Effector memory CD8-positive, alpha-beta T cell (primary cell): ENCODE measurements around the gene NADSYN1.
A peak's percentile ranks its signal among the peaks of the same experiment; 100 is the strongest.

Experiments
- ATAC-seq: fragments of 150-1000 bp; cut with Tn5 transposase; replicated peaks from 2 replicates; pipeline ENCODE4 v1.10.0; 2021; ENCODE audit warnings: mild to moderate bottlenecking, moderate library complexity
- DNase-seq, 3 experiments: peaks; one replicate each; pipeline ENCODE4 v3.0.0; 2021
- H3K27ac Mint-ChIP-seq, 2 donors: one replicate each; pipeline ENCODE4 v1.8.0; 2022; ENCODE audit warnings: mild to moderate bottlenecking in 2 of 2, mixed read lengths in 2 of 2, moderate library complexity in 2 of 2
- H3K27me3 Mint-ChIP-seq, 2 donors: one replicate each; pipeline ENCODE4 v1.8.0; 2022; ENCODE audit warnings: mixed read lengths in 2 of 2
- H3K36me3 Mint-ChIP-seq: one replicate; pipeline ENCODE4 v1.8.0; 2022; ENCODE audit warnings: mild to moderate bottlenecking, moderate library complexity, mixed read lengths; ENCODE audit not compliant: insufficient read depth
- H3K4me1 Mint-ChIP-seq, 2 donors: one replicate each; pipeline ENCODE4 v1.8.0; 2022; ENCODE audit warnings: low read depth in 2 of 2, mixed read lengths in 2 of 2
- H3K4me3 Mint-ChIP-seq, 2 donors: one replicate each; pipeline ENCODE4 v1.8.0; 2022; ENCODE audit warnings: mild to moderate bottlenecking in 2 of 2, mixed read lengths in 2 of 2, moderate library complexity in 2 of 2
- H3K9me3 Mint-ChIP-seq, 2 donors: one replicate each; pipeline ENCODE4 v1.8.0; 2022; ENCODE audit warnings: mixed read lengths in 2 of 2

Gene NADSYN1

GRCh38 chr11:71476926-71477640 lies 24.1 kb downstream of the NADSYN1 start:
- no peak overlapping the region for H3K27ac Mint-ChIP-seq
- H3K27me3 Mint-ChIP-seq, result no peaks in the 10 kb centered on the region
- H3K9me3 Mint-ChIP-seq, result no peaks in the 10 kb centered on the region
- H3K36me3 Mint-ChIP-seq, result peaks cover 43% of the 10 kb centered on the region
- ATAC-seq (no peak), DNase-seq (no peak)
- no peak overlapping the region for H3K4me3 Mint-ChIP-seq
- H3K4me1 Mint-ChIP-seq, result no peaks in the 10 kb centered on the region

GRCh38 chr11:71477641-71478527 lies 24.9 kb downstream of the NADSYN1 start:
- Mint-ChIP-seq H3K4me1 (no peaks in the 10 kb centered on the region), H3K27ac (peak overlapping the region in 1 of 2 donors; percentile 53), H3K4me3 (no peak overlapping the region), H3K9me3 (no peaks in the 10 kb centered on the region), H3K27me3 (no peaks in the 10 kb centered on the region), H3K36me3 (peaks cover 35% of the 10 kb centered on the region)
- no peak for ATAC-seq
- DNase-seq, result no peak

GRCh38 chr11:71478528-71478840 lies 25.5 kb downstream of the NADSYN1 start:
- no peak overlapping the region for H3K27ac Mint-ChIP-seq
- H3K36me3 Mint-ChIP-seq, result peaks cover 40% of the 10 kb centered on the region

GRCh38 chr11:71481101-71481960 lies 28.3 kb downstream of the NADSYN1 start:
- H3K36me3 Mint-ChIP-seq, result peaks cover 45% of the 10 kb centered on the region

More at GRCh38 chr11:71478528-71478840, 25.5 kb downstream of the NADSYN1 start:
- no peaks in the 10 kb centered on the region for H3K9me3 Mint-ChIP-seq
- no peak overlapping the region for H3K4me3 Mint-ChIP-seq
- no peak for ATAC-seq
- no peaks in the 10 kb centered on the region for H3K4me1 Mint-ChIP-seq
- no peaks in the 10 kb centered on the region for H3K27me3 Mint-ChIP-seq
- no peak for DNase-seq

DNA sequence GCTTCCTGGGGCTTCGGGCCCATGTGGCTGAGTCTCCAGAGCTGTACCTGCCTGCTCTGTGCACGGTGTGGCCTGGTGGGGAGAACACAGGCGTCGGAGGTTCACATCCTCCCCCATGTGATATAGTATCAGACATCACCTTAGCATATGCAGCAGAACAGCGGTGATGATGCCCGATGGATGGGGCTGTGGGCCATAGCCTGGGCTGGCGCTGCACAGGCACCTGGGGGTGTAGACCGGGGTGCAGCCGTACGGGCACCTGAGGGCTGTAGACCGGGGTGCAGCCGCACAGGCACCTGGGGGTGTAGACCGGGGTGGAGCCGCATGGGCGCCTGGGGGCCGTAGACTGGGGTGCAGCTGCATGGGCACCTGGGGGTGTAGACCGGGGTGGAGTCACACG lies 29.2 kb downstream of the NADSYN1 start:
- Mint-ChIP-seq H3K9me3 (no peaks in the 10 kb centered on the region), H3K27me3 (no peaks in the 10 kb centered on the region), H3K36me3 (peaks cover 53% of the 10 kb centered on the region), H3K27ac (no peak overlapping the region), H3K4me3 (no peak overlapping the region), H3K4me1 (no peaks in the 10 kb centered on the region)
- DNase-seq (no peak), ATAC-seq (no peak)

More at GRCh38 chr11:71481101-71481960, 28.3 kb downstream of the NADSYN1 start:
- Mint-ChIP-seq H3K9me3 (no peaks in the 10 kb centered on the region), H3K4me3 (no peak overlapping the region), H3K27ac (no peak overlapping the region), H3K27me3 (no peaks in the 10 kb centered on the region), H3K4me1 (no peaks in the 10 kb centered on the region)
- DNase-seq (no peak), ATAC-seq (no peak)

DNA sequence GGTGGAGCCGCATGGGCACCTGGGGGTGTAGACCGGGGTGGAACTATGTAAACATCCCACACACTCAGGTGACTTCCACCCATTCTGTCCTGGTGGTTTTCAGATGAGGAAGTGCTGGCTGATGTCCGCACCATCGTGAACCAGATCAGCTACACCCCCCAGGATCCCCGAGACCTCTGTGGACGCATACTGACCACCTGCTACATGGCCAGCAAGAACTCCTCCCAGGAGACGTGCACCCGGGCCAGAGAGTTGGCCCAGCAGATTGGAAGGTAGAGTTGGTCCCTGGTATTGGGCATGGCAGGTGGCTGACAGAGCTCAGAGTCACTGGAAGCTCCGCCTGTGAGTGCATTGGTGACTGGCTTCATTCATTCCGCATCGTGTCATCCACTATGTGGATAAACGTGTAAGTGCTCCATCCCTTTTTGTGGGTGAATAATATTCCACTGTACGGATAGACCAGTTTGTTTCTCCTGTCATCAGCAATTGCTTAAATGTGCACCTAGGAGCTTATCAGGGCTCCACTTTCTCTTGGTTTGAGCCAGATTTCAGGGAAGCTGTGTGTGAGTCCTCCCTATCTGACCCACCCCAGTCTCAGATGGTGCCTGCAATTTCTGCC lies 29.9 kb downstream of the NADSYN1 start:
- Mint-ChIP-seq H3K27me3 (no peaks in the 10 kb centered on the region), H3K4me3 (no peak overlapping the region), H3K27ac (peak overlapping the region in 1 of 2 donors; percentile 26), H3K36me3 (peaks cover 60% of the 10 kb centered on the region), H3K4me1 (peaks cover 0 to under 1% of the 10 kb centered on the region in 2 donors), H3K9me3 (no peaks in the 10 kb centered on the region)
- DNase-seq (no peak), ATAC-seq (no peak)

DNA sequence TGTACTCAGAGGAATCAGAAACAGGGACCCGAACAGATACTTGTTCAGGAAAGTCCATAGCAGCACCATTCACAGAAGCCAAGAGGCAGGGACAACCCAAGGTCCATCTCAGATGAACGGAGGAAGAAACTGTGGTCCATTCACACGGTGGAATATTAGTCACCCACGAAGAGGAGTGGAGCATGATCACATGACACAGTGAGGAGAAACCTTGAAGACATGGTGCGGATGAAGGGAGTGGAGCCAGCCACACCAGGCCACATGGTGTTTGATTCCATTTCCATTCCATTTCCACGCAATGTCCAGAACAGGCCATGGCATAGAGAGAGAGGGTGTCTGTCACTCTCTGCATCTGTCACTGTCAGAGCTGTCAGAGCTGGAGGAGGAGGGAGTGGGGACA lies 30.7 kb downstream of the NADSYN1 start:
- no peak for DNase-seq
- peaks cover 5 to 6% of the 10 kb centered on the region in 2 donors for H3K4me1 Mint-ChIP-seq
- H3K27ac Mint-ChIP-seq, result peak overlapping the region in 1 of 2 donors; percentile 26
- ATAC-seq, result no peak
- H3K9me3 Mint-ChIP-seq, result no peaks in the 10 kb centered on the region
- peaks cover 64% of the 10 kb centered on the region for H3K36me3 Mint-ChIP-seq
- H3K27me3 Mint-ChIP-seq, result no peaks in the 10 kb centered on the region
- H3K4me3 Mint-ChIP-seq, result no peak overlapping the region

DNA sequence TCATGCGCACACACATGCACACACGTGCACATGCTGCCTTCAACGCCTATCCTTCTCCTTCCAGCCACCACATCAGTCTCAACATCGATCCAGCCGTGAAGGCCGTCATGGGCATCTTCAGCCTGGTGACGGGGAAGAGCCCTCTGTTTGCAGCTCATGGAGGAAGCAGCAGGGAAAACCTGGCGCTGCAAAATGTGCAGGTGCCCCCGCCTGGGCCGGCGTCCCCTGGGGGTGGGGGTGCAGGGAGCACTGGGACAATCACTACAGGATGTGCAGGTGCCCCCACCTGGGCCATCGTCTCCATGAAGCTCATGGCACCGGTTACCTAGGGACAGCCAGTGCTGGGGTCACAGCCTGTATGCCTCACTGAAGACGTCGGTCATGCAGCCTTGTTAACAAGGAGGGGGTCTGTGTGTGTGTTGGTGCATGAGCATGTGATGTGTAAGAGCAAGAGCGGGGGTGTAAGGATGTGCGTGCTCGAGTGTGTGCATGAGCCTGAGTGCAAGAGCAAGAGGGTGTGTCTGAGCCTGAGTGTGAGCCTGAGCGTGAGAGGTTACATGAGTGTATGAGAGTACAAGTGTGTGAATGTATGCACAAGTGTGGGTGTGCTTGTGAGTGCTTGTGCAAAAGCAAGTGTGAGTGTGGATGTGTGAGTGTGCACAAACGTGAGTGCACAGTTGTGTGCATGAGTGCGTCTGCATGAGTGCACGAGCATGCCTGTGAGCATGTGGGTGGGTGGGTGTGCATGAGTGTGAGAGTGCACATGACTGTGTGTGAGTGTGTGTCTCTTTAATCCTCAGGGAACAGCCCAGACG lies 31.5 kb downstream of the NADSYN1 start:
- DNase-seq, result no peak
- Mint-ChIP-seq H3K36me3 (peaks cover 57% of the 10 kb centered on the region), H3K4me3 (no peak overlapping the region), H3K4me1 (peaks cover 6 to 8% of the 10 kb centered on the region in 2 donors), H3K9me3 (no peaks in the 10 kb centered on the region), H3K27me3 (no peaks in the 10 kb centered on the region), H3K27ac (no peak overlapping the region)
- no peak for ATAC-seq

DNA sequence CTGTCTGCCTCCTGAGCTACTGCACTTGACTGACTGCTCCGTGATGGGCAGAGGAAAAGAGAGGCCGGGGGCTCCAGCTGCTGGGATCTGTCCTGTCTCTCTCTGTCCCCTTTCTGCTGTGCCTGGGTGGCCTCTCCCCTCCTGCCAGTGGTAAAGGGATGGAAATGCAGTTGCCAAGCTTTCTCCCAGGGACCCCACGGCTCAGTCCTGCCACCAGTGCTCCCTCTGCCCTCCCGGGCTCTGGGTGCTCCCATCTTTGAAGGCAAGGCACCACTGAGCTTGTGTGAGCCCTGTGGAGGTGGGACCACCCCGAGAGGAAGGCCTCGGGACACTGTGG lies 32.0 kb downstream of the NADSYN1 start:
- ATAC-seq, result no peak
- H3K9me3 Mint-ChIP-seq, result no peaks in the 10 kb centered on the region
- peaks cover 52% of the 10 kb centered on the region for H3K36me3 Mint-ChIP-seq

GRCh38 chr11:71485466-71485865 lies 32.5 kb downstream of the NADSYN1 start:
- H3K27me3 Mint-ChIP-seq, result no peaks in the 10 kb centered on the region
- DNase-seq (no peak), ATAC-seq (no peak)
- no peak overlapping the region for H3K4me3 Mint-ChIP-seq
- peaks cover 52% of the 10 kb centered on the region for H3K36me3 Mint-ChIP-seq
- peak overlapping the region in 1 of 2 donors; percentile 16 for H3K27ac Mint-ChIP-seq
- H3K9me3 Mint-ChIP-seq, result no peaks in the 10 kb centered on the region
- peaks cover 6 to 8% of the 10 kb centered on the region in 2 donors for H3K4me1 Mint-ChIP-seq

More for the DNA sequence above, 32.0 kb downstream of the NADSYN1 start:
- H3K27ac Mint-ChIP-seq, result peak overlapping the region in 1 of 2 donors; percentile 16
- no peak for DNase-seq
- H3K4me3 Mint-ChIP-seq, result no peak overlapping the region
- peaks cover 6 to 8% of the 10 kb centered on the region in 2 donors for H3K4me1 Mint-ChIP-seq
- no peaks in the 10 kb centered on the region for H3K27me3 Mint-ChIP-seq

DNA sequence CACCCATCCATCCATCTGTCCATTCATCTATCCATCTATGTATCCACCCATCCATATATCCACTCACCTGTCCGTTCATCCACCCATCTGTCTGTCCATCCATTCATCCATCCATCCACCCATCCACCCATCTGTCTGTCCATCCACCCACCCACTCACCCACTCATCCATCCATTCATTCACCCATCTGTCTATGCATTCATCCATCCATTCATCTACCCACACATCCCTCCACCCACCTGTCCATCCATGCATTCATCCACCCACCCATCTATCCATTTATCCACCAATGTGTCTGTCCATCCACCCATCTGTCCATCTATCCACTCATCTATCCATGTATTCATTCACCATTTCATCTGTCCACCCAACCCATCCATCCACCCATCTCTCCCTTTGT lies 33.3 kb downstream of the NADSYN1 start:
- H3K27ac Mint-ChIP-seq, result peak overlapping the region in 1 of 2 donors; percentile 3
- H3K4me3 Mint-ChIP-seq, result no peak overlapping the region
- ATAC-seq (no peak), DNase-seq (no peak)
- H3K36me3 Mint-ChIP-seq, result peaks cover 45% of the 10 kb centered on the region
- no peaks in the 10 kb centered on the region for H3K9me3 Mint-ChIP-seq
- no peaks in the 10 kb centered on the region for H3K27me3 Mint-ChIP-seq
- peaks cover 6 to 8% of the 10 kb centered on the region in 2 donors for H3K4me1 Mint-ChIP-seq

GRCh38 chr11:71488681-71489270 lies 35.8 kb downstream of the NADSYN1 start:
- DNase-seq (no peak), ATAC-seq (no peak)
- peak overlapping the region; percentile 50 to 85 for H3K27ac Mint-ChIP-seq
- no peaks in the 10 kb centered on the region for H3K9me3 Mint-ChIP-seq
- H3K4me3 Mint-ChIP-seq, result no peak overlapping the region
- peaks cover 6 to 8% of the 10 kb centered on the region in 2 donors for H3K4me1 Mint-ChIP-seq
- peaks cover 51% of the 10 kb centered on the region for H3K36me3 Mint-ChIP-seq
- no peaks in the 10 kb centered on the region for H3K27me3 Mint-ChIP-seq
